Neutrophil (primary cell): ENCODE measurements around the gene MBD1.
A peak's percentile ranks its signal among the peaks of the same experiment; 100 is the strongest.

Source experiments
- H3K27ac ChIP-seq: fragments of 200-600 bp; sonication (generic); 2 replicates; pipeline ENCODE4 v1.5.1; 2016; ENCODE audit warnings: mild to moderate bottlenecking, moderate library complexity
- H3K27me3 ChIP-seq: fragments of 200-600 bp; sonication (generic); 2 replicates; pipeline ENCODE4 v1.6.0; 2016; ENCODE audit warnings: mild to moderate bottlenecking
- H3K36me3 ChIP-seq: fragments of 200-600 bp; sonication (generic); 2 replicates; pipeline ENCODE4 v1.5.1; 2017
- H3K4me1 ChIP-seq, 2 experiments: fragments of 200-600 bp in 1 of 2; sonication (generic) in 1 of 2; 1 replicate in 1 of 2; 2 replicates in 1 of 2; pipeline versions ENCODE4 v1.5.1 to v1.6.1; 2013 to 2016; ENCODE audit warnings: low read depth in 1 of 2, low read length in 1 of 2, mild to moderate bottlenecking in 1 of 2, moderate library complexity in 1 of 2; ENCODE audit not compliant: control insufficient read depth in 1 of 2, insufficient read depth in 1 of 2
- H3K4me3 ChIP-seq, 2 experiments: fragments of 200-600 bp in 1 of 2; sonication (generic) in 1 of 2; 1 replicate in 1 of 2; 2 replicates in 1 of 2; pipeline ENCODE4 v1.5.1; 2013 to 2016; ENCODE audit warnings: low read depth in 1 of 2, low read length in 1 of 2, mild to moderate bottlenecking in 1 of 2, moderate library complexity in 1 of 2
- H3K9me3 ChIP-seq: fragments of 200-600 bp; sonication (generic); 2 replicates; pipeline ENCODE4 v1.5.1; 2016
- CTCF ChIP-seq: fragments of 200-600 bp; sonication (generic); IDR thresholded peaks from 2 replicates; pipeline ENCODE4 v1.5.1; 2016; ENCODE audit warnings: antibody characterized with exemption

MBD1 gene

GRCh38 chr18:50307738-50308470, 26.6 kb upstream of the MBD1 start:
- TF ChIP-seq CTCF = no peak

GRCh38 chr18:50307400-50307737, 26.0 kb upstream of the MBD1 start:
- peaks cover 20 to 21% of the 10 kb centered on the region in 2 experiments for H3K4me1 ChIP-seq
- no peaks in the 10 kb centered on the region for H3K36me3 ChIP-seq
- peak overlapping the region; percentile 61 to 62 for H3K4me3 ChIP-seq
- peak overlapping the region; percentile 71 for H3K27ac ChIP-seq
- TF ChIP-seq CTCF = no peak
- no peaks in the 10 kb centered on the region for H3K9me3 ChIP-seq
- peaks cover 13% of the 10 kb centered on the region for H3K27me3 ChIP-seq

More at GRCh38 chr18:50307738-50308470, 26.6 kb upstream of the MBD1 start:
- H3K9me3 ChIP-seq = no peaks in the 10 kb centered on the region
- peak overlapping the region; percentile 61 to 62 for H3K4me3 ChIP-seq
- H3K36me3 ChIP-seq = no peaks in the 10 kb centered on the region
- H3K27me3 ChIP-seq = peaks cover 13% of the 10 kb centered on the region
- H3K4me1 ChIP-seq = peaks cover 20 to 21% of the 10 kb centered on the region in 2 experiments
- H3K27ac ChIP-seq = peak overlapping the region; percentile 71

- Histone ChIP-seq H3K4me3 (peak overlapping the region in 1 of 2 experiments; percentile 61), H3K27ac (peak overlapping the region; percentile 71)
Observed at GRCh38 chr18:50306944-50307343, 25.6 kb upstream of the MBD1 start.

GRCh38 chr18:50301074-50301473, 19.8 kb upstream of the MBD1 start:
- H3K27me3 ChIP-seq = peaks cover 55% of the 10 kb centered on the region
- H3K4me3 ChIP-seq = no peak overlapping the region
- H3K9me3 ChIP-seq = no peaks in the 10 kb centered on the region
- no peak overlapping the region for H3K27ac ChIP-seq
- TF ChIP-seq CTCF = no peak
- no peaks in the 10 kb centered on the region for H3K36me3 ChIP-seq
- H3K4me1 ChIP-seq = peaks cover 19 to 22% of the 10 kb centered on the region in 2 experiments

More at GRCh38 chr18:50306944-50307343, 25.6 kb upstream of the MBD1 start:
- TF ChIP-seq CTCF = no peak
- H3K27me3 ChIP-seq = peaks cover 15% of the 10 kb centered on the region
- H3K9me3 ChIP-seq = no peaks in the 10 kb centered on the region
- H3K4me1 ChIP-seq = peaks cover 20 to 21% of the 10 kb centered on the region in 2 experiments
- H3K36me3 ChIP-seq = no peaks in the 10 kb centered on the region

- peaks cover 19 to 22% of the 10 kb centered on the region in 2 experiments for H3K4me1 ChIP-seq
- no peak for TF ChIP-seq CTCF
- H3K36me3 ChIP-seq = no peaks in the 10 kb centered on the region
- no peak overlapping the region for H3K4me3 ChIP-seq
- H3K9me3 ChIP-seq = no peaks in the 10 kb centered on the region
- H3K27me3 ChIP-seq = peaks cover 55% of the 10 kb centered on the region
- H3K27ac ChIP-seq = no peak overlapping the region
Observed at GRCh38 chr18:50299626-50300388, 18.5 kb upstream of the MBD1 start.
